NAMALWA (cell line): ENCODE results near the gene SH3D21.

Source experiments
- DNase-seq: peaks from one replicate; pipeline ENCODE4 v3.0.0-alpha.2; 2015; ENCODE audit warnings: low spot score

The SH3D21 gene

DNA sequence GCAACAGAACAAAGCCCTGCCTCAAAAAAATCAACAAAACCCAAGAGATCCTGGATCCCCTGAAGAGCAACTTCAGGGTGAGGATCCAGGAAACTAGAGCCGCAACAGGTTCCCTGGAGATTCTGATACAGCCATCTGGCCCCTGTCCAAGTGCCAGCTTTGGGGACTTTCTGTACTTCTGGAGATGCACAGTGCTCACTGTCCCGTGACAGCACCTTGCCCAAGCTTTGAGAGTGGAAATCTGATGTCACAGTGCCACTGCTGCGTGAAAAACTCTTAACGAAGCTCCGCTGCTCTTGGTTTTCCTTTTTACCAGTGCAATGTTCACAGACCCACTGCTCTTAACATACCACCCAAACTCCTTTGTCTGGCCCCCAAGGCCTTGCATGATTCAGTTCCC lies 53.2 kb downstream of the SH3D21 start:
- peak; percentile 43 for DNase-seq

DNA sequence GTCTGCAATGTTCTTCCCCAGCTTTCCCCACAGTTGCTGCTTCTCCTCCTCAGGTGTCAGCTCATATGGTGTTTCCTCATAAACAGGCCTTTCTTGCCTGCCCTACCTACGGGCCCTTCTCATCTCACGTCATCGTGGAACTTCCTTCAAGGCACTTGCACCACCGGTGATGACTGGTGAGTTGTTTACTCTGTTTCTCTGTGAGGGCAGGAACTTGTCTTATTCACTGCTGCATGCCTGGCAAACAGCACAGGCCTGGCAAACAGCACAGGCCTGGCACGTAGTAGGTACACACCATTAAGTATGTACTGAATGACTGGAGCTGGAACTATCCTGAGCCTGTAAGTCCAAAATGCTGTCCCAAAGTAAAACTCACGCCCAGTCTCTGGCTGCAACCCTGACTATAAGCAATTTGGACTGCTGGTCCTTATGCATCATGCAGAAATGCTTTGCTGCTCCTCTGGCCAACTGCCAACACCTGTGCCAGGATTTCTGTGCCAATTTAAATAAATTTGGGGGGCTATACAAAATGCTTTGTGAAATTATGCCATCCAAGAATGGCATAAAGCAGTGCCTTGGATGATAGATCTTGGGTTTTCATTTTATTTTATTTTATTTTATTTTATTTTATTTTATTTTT lies 53.9 kb downstream of the SH3D21 start:
- no peak for DNase-seq

GRCh38 chr1:36365381-36365780 lies 59.2 kb downstream of the SH3D21 start:
- no peak for DNase-seq

DNA sequence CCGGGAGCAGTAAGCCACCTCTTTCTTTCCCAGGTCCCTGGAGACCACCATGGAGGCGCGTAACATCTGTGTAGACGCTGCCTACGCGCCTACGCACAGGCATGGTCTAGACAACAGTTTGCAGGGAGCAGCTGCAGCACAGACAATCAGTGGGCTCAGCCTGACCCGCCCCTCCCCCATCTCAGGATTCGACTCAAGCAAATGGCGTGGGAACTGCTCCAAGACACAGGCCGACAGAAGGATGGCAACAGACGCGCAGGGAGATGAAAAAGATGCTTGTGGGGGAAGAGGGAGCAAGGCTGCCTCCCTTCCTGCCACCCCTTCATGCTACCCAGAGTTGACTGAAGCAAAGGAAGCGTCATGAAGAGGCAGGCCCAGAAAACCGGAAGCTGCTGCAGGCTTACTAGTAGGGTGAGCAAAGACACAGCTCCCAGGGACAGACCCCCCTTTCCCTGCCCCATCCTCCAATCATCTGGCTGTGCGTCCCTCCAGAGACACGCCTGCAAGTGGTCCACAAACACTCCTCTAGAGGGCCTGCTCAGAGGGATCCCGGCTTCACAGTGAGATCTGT lies 60.0 kb downstream of the SH3D21 start:
- DNase-seq = no peak

- DNase-seq = no peak
Observed at GRCh38 chr1:36367066-36367465, 60.9 kb downstream of the SH3D21 start.

DNA sequence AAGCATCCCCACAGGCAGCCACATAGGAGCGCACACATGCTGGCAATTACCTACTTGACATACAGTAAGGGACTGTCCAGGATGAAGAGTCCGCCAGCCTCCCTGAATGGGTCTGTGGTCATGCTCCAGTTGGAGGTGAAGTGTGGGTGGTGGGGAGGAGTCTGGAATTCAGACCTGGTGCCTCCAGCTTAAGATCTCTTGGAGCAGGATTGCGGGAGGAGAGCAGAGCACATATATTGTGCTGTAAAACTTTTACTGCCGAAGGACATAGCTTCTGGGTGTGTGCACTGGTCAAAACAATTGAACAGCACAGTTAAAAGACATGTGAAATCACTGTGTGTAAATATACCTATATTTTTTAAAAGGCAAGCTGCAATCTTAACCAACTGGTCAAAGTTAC lies 61.6 kb downstream of the SH3D21 start:
- no peak for DNase-seq

DNA sequence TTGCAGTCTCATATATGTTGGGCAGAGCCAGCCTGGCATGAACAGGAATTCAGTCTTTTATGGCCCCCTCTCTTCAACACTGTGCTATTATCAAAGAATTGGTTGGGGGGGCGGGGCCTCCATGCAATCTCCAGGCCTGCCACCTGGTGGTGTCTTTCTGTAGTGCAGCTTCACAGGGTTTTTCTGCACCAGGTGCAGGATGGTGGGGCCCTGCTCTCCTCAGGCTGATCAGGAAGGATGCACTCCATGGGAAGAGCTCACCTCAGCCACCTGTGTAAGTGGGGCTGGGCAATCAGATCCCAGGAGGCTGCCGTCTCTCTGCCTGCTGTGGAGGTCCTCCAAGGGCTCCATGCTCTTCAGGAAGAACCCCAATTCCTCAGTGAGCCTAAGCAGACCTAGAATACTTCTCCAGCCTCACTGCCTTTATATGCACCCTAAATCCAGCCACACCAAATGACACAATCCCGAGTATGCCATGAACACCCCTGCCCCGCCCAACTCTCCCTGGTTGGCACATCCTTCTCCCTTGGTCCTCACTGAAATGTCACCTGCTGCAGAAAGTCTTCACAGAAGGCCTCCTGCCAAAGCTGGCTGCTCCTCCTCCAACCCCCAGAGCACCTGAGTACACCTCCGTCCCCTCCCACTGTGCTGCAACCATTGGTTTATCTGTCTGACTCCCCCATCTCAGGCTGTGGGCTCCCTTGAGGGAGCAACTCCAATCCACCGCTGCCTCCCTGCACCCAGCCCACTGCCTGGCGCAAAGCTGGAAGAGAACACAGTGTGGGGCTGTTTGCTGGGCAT lies 63.1 kb downstream of the SH3D21 start:
- peak; percentile 87 for DNase-seq
